ENCODE data around the gene SMNDC1. TPM values are rescaled to one million over a fixed set of nuclear protein-coding genes. Genes with fewer than 3 reads are reported as not detected.
"Not testable (repeated sequence)": the region's sequence is repeated elsewhere in the genome, so short reads cannot be mapped to it uniquely, and the experiment has no call there.

The SMNDC1 gene
- total and polyA plus RNA-seq, 10 donors: 10.3 to 34.8 (median 19.7) TPM

- intact Hi-C loops (cut with DNase I; ENCODE audit: low total_unique reads): no loop called here
- 78 to 97% (median 89%) methylated on average over 4 of the region's 4 CpGs for WGBS, 5 donors
- no peak overlapping the region for H3K27ac ChIP-seq
- peaks cover 0 to 3% (median 0%) of the 10 kb centered on the region in 8 donors for H3K9me3 ChIP-seq
- no peak overlapping the region for H3K4me3 ChIP-seq
- no peak for DNase-seq
- no peaks in the 10 kb centered on the region for H3K27me3 ChIP-seq (replicated peaks in 1 of 7)
- no peaks in the 10 kb centered on the region for H3K36me3 ChIP-seq
- peaks cover 0 to 12% (median 3%) of the 10 kb centered on the region in 6 donors for H3K4me1 ChIP-seq
- no peak for TF ChIP-seq CTCF (IDR thresholded peaks at IDR 0.05 in 8 of 11, conservative IDR thresholded peaks at IDR 0.05 in 3 of 11)
- TF ChIP-seq POLR2AphosphoS5 (IDR thresholded peaks at IDR 0.05): no peak
- TF ChIP-seq POLR2A (IDR thresholded peaks at IDR 0.05): no peak
These were observed 32.7 kb upstream of the SMNDC1 start for GRCh38 chr10:110337401-110337800.

GRCh38 chr10:110336111-110336721 lies 31.5 kb upstream of the SMNDC1 start:
- H3K27me3 ChIP-seq (replicated peaks in 1 of 7): no peaks in the 10 kb centered on the region
- DNase-seq: no peak
- H3K27ac ChIP-seq: no peak overlapping the region
- WGBS, 5 donors: 68 to 85% (median 81%) methylated on average over 10 of the region's 10 CpGs
- H3K4me3 ChIP-seq: no peak overlapping the region
- H3K36me3 ChIP-seq: no peaks in the 10 kb centered on the region
- TF ChIP-seq POLR2A (IDR thresholded peaks at IDR 0.05): no peak
- TF ChIP-seq CTCF (IDR thresholded peaks at IDR 0.05 in 8 of 11, conservative IDR thresholded peaks at IDR 0.05 in 3 of 11): no peak
- TF ChIP-seq POLR2AphosphoS5 (IDR thresholded peaks at IDR 0.05): no peak
- H3K4me1 ChIP-seq: peaks cover 0 to 12% (median 3%) of the 10 kb centered on the region in 6 donors
- peaks cover 0 to 15% (median 9%) of the 10 kb centered on the region in 8 donors for H3K9me3 ChIP-seq
- intact Hi-C loops (cut with DNase I; ENCODE audit: low total_unique reads): no loop called here

GRCh38 chr10:110335314-110336064 lies 30.8 kb upstream of the SMNDC1 start:
- WGBS, 5 donors: 68 to 80% (median 73%) methylated on average over 7 of the region's 7 CpGs
- Histone ChIP-seq H3K9me3 (peaks cover 0 to 22% (median 16%) of the 10 kb centered on the region in 8 donors), H3K27ac (no peak overlapping the region), H3K27me3 (replicated peaks in 1 of 7) (no peaks in the 10 kb centered on the region), H3K4me1 (peaks cover 0 to 12% (median 3%) of the 10 kb centered on the region in 6 donors), H3K4me3 (no peak overlapping the region), H3K36me3 (no peaks in the 10 kb centered on the region)
- TF ChIP-seq CTCF (IDR thresholded peaks at IDR 0.05 in 8 of 11, conservative IDR thresholded peaks at IDR 0.05 in 3 of 11): no peak
- intact Hi-C loops (cut with DNase I; ENCODE audit: low total_unique reads): no loop called here
- no peak for DNase-seq

- no peak overlapping the region for H3K27ac ChIP-seq
- H3K4me1 ChIP-seq: peaks cover 0 to 12% (median 3%) of the 10 kb centered on the region in 6 donors
- no peak for DNase-seq
- H3K4me3 ChIP-seq: no peak overlapping the region
- H3K36me3 ChIP-seq: no peaks in the 10 kb centered on the region
- WGBS, 5 donors: 71 to 92% (median 83%) methylated on average over 5 of the region's 5 CpGs
- no peaks in the 10 kb centered on the region for H3K27me3 ChIP-seq (replicated peaks in 1 of 7)
- TF ChIP-seq POLR2A (IDR thresholded peaks at IDR 0.05) (no peak), CTCF (IDR thresholded peaks at IDR 0.05 in 8 of 11, conservative IDR thresholded peaks at IDR 0.05 in 3 of 11) (no peak), POLR2AphosphoS5 (IDR thresholded peaks at IDR 0.05) (no peak)
- intact Hi-C loops (cut with DNase I; ENCODE audit: low total_unique reads): no loop called here
- H3K9me3 ChIP-seq: peaks cover 0 to 34% (median 27%) of the 10 kb centered on the region in 8 donors
These were observed 29.4 kb upstream of the SMNDC1 start for GRCh38 chr10:110334061-110334656.

- intact Hi-C loops (cut with DNase I; ENCODE audit: low total_unique reads); H3K27ac ChIP-seq; H3K27me3 ChIP-seq (replicated peaks in 1 of 7); DNase-seq; H3K36me3 ChIP-seq; H3K4me3 ChIP-seq: not testable (repeated sequence)
- Histone ChIP-seq H3K4me1 (peaks cover 0 to 12% (median 3%) of the 10 kb centered on the region in 6 donors), H3K9me3 (peaks cover 0 to 34% (median 27%) of the 10 kb centered on the region in 8 donors)
- WGBS, 5 donors: 96 to 98% (median 97%) methylated on average over 17 to 32 of the region's 32 CpGs
These were observed 26.6 kb upstream of the SMNDC1 start for GRCh38 chr10:110331226-110331795.

Data from spleen (tissue), 11 donors.